Activated naive CD4-positive, alpha-beta T cell treated with anti-CD3 and anti-CD28 coated beads, Interleukin-2, amount 10 ng/mL, durations not matched to agents 7 days and 5 days (primary cell): Measurements from ENCODE around the gene TMEM178B.

Source experiments
- CTCF ChIA-PET: fragments of 350-600 bp; sonication (Branson Sonifier 250); formaldehyde crosslinking; loops from one replicate; lab custom pipeline; 2021; ENCODE audit warnings: antibody characterized with exemption; lab: Charles Lee
- DNase-seq: peaks from one replicate; pipeline ENCODE4 v3.0.0-alpha.2; 2020
- H3K27ac Mint-ChIP-seq: one replicate; pipeline ENCODE4 v1.8.0; 2021; ENCODE audit warnings: mild to moderate bottlenecking, moderate library complexity, mixed read lengths
- H3K27me3 Mint-ChIP-seq: one replicate; pipeline ENCODE4 v1.8.0; 2021; ENCODE audit warnings: mild to moderate bottlenecking, mixed read lengths
- H3K36me3 Mint-ChIP-seq: one replicate; pipeline ENCODE4 v1.8.0; 2021; ENCODE audit warnings: mixed read lengths
- H3K4me1 Mint-ChIP-seq: one replicate; pipeline ENCODE4 v1.8.0; 2021; ENCODE audit warnings: mixed read lengths
- H3K4me3 Mint-ChIP-seq: one replicate; pipeline ENCODE4 v1.8.0; 2021; ENCODE audit warnings: mild to moderate bottlenecking, moderate library complexity, mixed read lengths
- H3K9me3 Mint-ChIP-seq: one replicate; pipeline ENCODE4 v1.8.0; 2021; ENCODE audit warnings: mixed read lengths

TMEM178B gene

GRCh38 chr7:141246426-141246825, 172.6 kb downstream of the TMEM178B start:
- H3K27ac Mint-ChIP-seq, result no peak overlapping the region
- no peaks in the 10 kb centered on the region for H3K27me3 Mint-ChIP-seq
- CTCF ChIA-PET, result no interaction called here
- DNase-seq, result no peak
- no peaks in the 10 kb centered on the region for H3K36me3 Mint-ChIP-seq
- H3K4me3 Mint-ChIP-seq, result no peak overlapping the region
- no peaks in the 10 kb centered on the region for H3K4me1 Mint-ChIP-seq
- H3K9me3 Mint-ChIP-seq, result no peaks in the 10 kb centered on the region

- no peaks in the 10 kb centered on the region for H3K27me3 Mint-ChIP-seq
- no peaks in the 10 kb centered on the region for H3K4me1 Mint-ChIP-seq
- DNase-seq, result no peak
- no peak overlapping the region for H3K4me3 Mint-ChIP-seq
- no peaks in the 10 kb centered on the region for H3K9me3 Mint-ChIP-seq
- no peaks in the 10 kb centered on the region for H3K36me3 Mint-ChIP-seq
- CTCF ChIA-PET, result no interaction called here
- H3K27ac Mint-ChIP-seq, result no peak overlapping the region
Observed at GRCh38 chr7:141251180-141251579, 177.3 kb downstream of the TMEM178B start.

- Mint-ChIP-seq H3K4me1 (no peaks in the 10 kb centered on the region), H3K4me3 (no peak overlapping the region), H3K27me3 (no peaks in the 10 kb centered on the region), H3K27ac (no peak overlapping the region), H3K9me3 (no peaks in the 10 kb centered on the region), H3K36me3 (no peaks in the 10 kb centered on the region)
- no peak for DNase-seq
- CTCF ChIA-PET, result no interaction called here
Observed at GRCh38 chr7:141251957-141252356, 178.1 kb downstream of the TMEM178B start.

GRCh38 chr7:141257597-141257996, 183.7 kb downstream of the TMEM178B start:
- no peak overlapping the region for H3K27ac Mint-ChIP-seq
- CTCF ChIA-PET, result no interaction called here
- H3K9me3 Mint-ChIP-seq, result peaks cover 4% of the 10 kb centered on the region
- H3K27me3 Mint-ChIP-seq, result peaks cover 5% of the 10 kb centered on the region
- no peaks in the 10 kb centered on the region for H3K4me1 Mint-ChIP-seq
- H3K4me3 Mint-ChIP-seq, result no peak overlapping the region
- no peaks in the 10 kb centered on the region for H3K36me3 Mint-ChIP-seq
- DNase-seq, result no peak

GRCh38 chr7:141258559-141258958, 184.7 kb downstream of the TMEM178B start:
- Mint-ChIP-seq H3K36me3 (no peaks in the 10 kb centered on the region), H3K4me1 (peaks cover 7% of the 10 kb centered on the region), H3K9me3 (peaks cover 4% of the 10 kb centered on the region), H3K4me3 (no peak overlapping the region), H3K27me3 (peaks cover 5% of the 10 kb centered on the region), H3K27ac (no peak overlapping the region)
- DNase-seq, result no peak
- CTCF ChIA-PET, result no interaction called here

GRCh38 chr7:141262101-141263090, 188.5 kb downstream of the TMEM178B start:
- H3K4me3 Mint-ChIP-seq, result no peak overlapping the region
- no peak for DNase-seq
- peaks cover 11% of the 10 kb centered on the region for H3K4me1 Mint-ChIP-seq
- peaks cover 9% of the 10 kb centered on the region for H3K27me3 Mint-ChIP-seq
- CTCF ChIA-PET, result no interaction called here
- H3K9me3 Mint-ChIP-seq, result peaks cover 4% of the 10 kb centered on the region
- H3K27ac Mint-ChIP-seq, result no peak overlapping the region
- no peaks in the 10 kb centered on the region for H3K36me3 Mint-ChIP-seq

- Mint-ChIP-seq H3K4me1 (peaks cover 11% of the 10 kb centered on the region), H3K36me3 (no peaks in the 10 kb centered on the region), H3K4me3 (no peak overlapping the region), H3K27ac (no peak overlapping the region), H3K9me3 (peaks cover 4% of the 10 kb centered on the region), H3K27me3 (peaks cover 9% of the 10 kb centered on the region)
- CTCF ChIA-PET, result no interaction called here
- no peak for DNase-seq
Observed at GRCh38 chr7:141263508-141263907, 189.6 kb downstream of the TMEM178B start.

- H3K4me1 Mint-ChIP-seq, result peaks cover 11% of the 10 kb centered on the region
- H3K36me3 Mint-ChIP-seq, result no peaks in the 10 kb centered on the region
- peaks cover under 1% of the 10 kb centered on the region for H3K9me3 Mint-ChIP-seq
- H3K27me3 Mint-ChIP-seq, result peaks cover 9% of the 10 kb centered on the region
- CTCF ChIA-PET, result no interaction called here
- DNase-seq, result no peak
- no peak overlapping the region for H3K27ac Mint-ChIP-seq
- H3K4me3 Mint-ChIP-seq, result no peak overlapping the region
Observed at GRCh38 chr7:141263983-141264382, 190.1 kb downstream of the TMEM178B start.

- Mint-ChIP-seq H3K27me3 (peaks cover 9% of the 10 kb centered on the region), H3K27ac (no peak overlapping the region), H3K36me3 (no peaks in the 10 kb centered on the region), H3K9me3 (no peaks in the 10 kb centered on the region), H3K4me1 (peaks cover 11% of the 10 kb centered on the region), H3K4me3 (no peak overlapping the region)
- CTCF ChIA-PET, result no interaction called here
- no peak for DNase-seq
Observed at GRCh38 chr7:141264511-141264910, 190.6 kb downstream of the TMEM178B start.

- CTCF ChIA-PET, result no interaction called here
- Mint-ChIP-seq H3K36me3 (no peaks in the 10 kb centered on the region), H3K9me3 (no peaks in the 10 kb centered on the region), H3K27me3 (peaks cover 9% of the 10 kb centered on the region), H3K27ac (no peak overlapping the region), H3K4me1 (peaks cover 11% of the 10 kb centered on the region), H3K4me3 (no peak overlapping the region)
- no peak for DNase-seq
Observed at GRCh38 chr7:141265668-141266067, 191.8 kb downstream of the TMEM178B start.

GRCh38 chr7:141268614-141269013, 194.8 kb downstream of the TMEM178B start:
- no peak overlapping the region for H3K27ac Mint-ChIP-seq
- H3K36me3 Mint-ChIP-seq, result no peaks in the 10 kb centered on the region
- H3K4me1 Mint-ChIP-seq, result peaks cover 3% of the 10 kb centered on the region
- peaks cover 4% of the 10 kb centered on the region for H3K27me3 Mint-ChIP-seq
- DNase-seq, result no peak
- no peak overlapping the region for H3K4me3 Mint-ChIP-seq
- CTCF ChIA-PET, result interaction anchor here (0.6 kb wide), 1 partner anchor 993 kb away, joined by 3 read pairs; no protein-coding TSS in a partner anchor
- H3K9me3 Mint-ChIP-seq, result no peaks in the 10 kb centered on the region

- Mint-ChIP-seq H3K36me3 (no peaks in the 10 kb centered on the region), H3K27ac (no peak overlapping the region), H3K27me3 (peaks cover 2% of the 10 kb centered on the region), H3K4me3 (no peak overlapping the region), H3K4me1 (no peaks in the 10 kb centered on the region), H3K9me3 (no peaks in the 10 kb centered on the region)
- no peak for DNase-seq
- CTCF ChIA-PET, result no interaction called here
Observed at GRCh38 chr7:141271451-141271850, 197.6 kb downstream of the TMEM178B start.

- Mint-ChIP-seq H3K4me3 (no peak overlapping the region), H3K27me3 (no peaks in the 10 kb centered on the region), H3K9me3 (no peaks in the 10 kb centered on the region), H3K27ac (no peak overlapping the region), H3K4me1 (no peaks in the 10 kb centered on the region), H3K36me3 (no peaks in the 10 kb centered on the region)
- no peak for DNase-seq
- CTCF ChIA-PET, result no interaction called here
Observed at GRCh38 chr7:141272417-141272816, 198.6 kb downstream of the TMEM178B start.

- CTCF ChIA-PET, result no interaction called here
- no peaks in the 10 kb centered on the region for H3K4me1 Mint-ChIP-seq
- no peaks in the 10 kb centered on the region for H3K27me3 Mint-ChIP-seq
Observed at GRCh38 chr7:141275350-141275749, 201.5 kb downstream of the TMEM178B start.

GRCh38 chr7:141276031-141276430, 202.2 kb downstream of the TMEM178B start:
- Mint-ChIP-seq H3K4me1 (no peaks in the 10 kb centered on the region), H3K27ac (no peak overlapping the region), H3K27me3 (no peaks in the 10 kb centered on the region), H3K9me3 (no peaks in the 10 kb centered on the region), H3K4me3 (no peak overlapping the region), H3K36me3 (no peaks in the 10 kb centered on the region)
- DNase-seq, result no peak
- CTCF ChIA-PET, result no interaction called here

More at GRCh38 chr7:141275350-141275749, 201.5 kb downstream of the TMEM178B start:
- H3K4me3 Mint-ChIP-seq, result no peak overlapping the region
- no peak for DNase-seq
- no peaks in the 10 kb centered on the region for H3K36me3 Mint-ChIP-seq
- H3K27ac Mint-ChIP-seq, result no peak overlapping the region
- H3K9me3 Mint-ChIP-seq, result no peaks in the 10 kb centered on the region
